Nephron (organoid): ENCODE measurements around the gene SELPLG.

Experiments
- H3K27ac Mint-ChIP-seq, 3 experiments: 2 replicates each; pipeline ENCODE4 v1.8.0; 2020; ENCODE audit warnings: mixed read lengths in 3 of 3, mild to moderate bottlenecking in 2 of 3, moderate library complexity in 1 of 3
- H3K27me3 Mint-ChIP-seq: 2 replicates; pipeline ENCODE4 v1.8.0; 2021; ENCODE audit warnings: low read depth, mild to moderate bottlenecking, moderate library complexity, mixed read lengths
- H3K36me3 Mint-ChIP-seq: 2 replicates; pipeline ENCODE4 v1.8.0; 2020; ENCODE audit warnings: low read depth, mixed read lengths
- H3K4me1 Mint-ChIP-seq: 2 replicates; pipeline ENCODE4 v1.8.0; 2020; ENCODE audit warnings: mixed read lengths
- H3K4me3 Mint-ChIP-seq, 3 experiments: 2 replicates each; pipeline ENCODE4 v1.8.0; 2020; ENCODE audit warnings: mild to moderate bottlenecking in 3 of 3, mixed read lengths in 3 of 3, moderate library complexity in 2 of 3
- H3K9me3 Mint-ChIP-seq: 2 replicates; pipeline ENCODE4 v1.8.0; 2020; ENCODE audit warnings: mixed read lengths
- CTCF ChIP-seq, 3 experiments: fragments of 200-600 bp; sonication (generic); IDR thresholded peaks; one replicate each; pipeline ENCODE4 v1.5.0; 2021; ENCODE audit warnings: antibody characterized with exemption in 3 of 3; ENCODE audit not compliant: unreplicated experiment in 3 of 3

The SELPLG gene

GRCh38 chr12:108589840-108590229 lies 43.9 kb downstream of the SELPLG start:
- peaks cover 47% of the 10 kb centered on the region for H3K4me1 Mint-ChIP-seq
- peak overlapping the region; percentile 98 for H3K27ac Mint-ChIP-seq
- TF ChIP-seq CTCF (IDR thresholded peaks at IDR 0.05; ENCODE audit: unreplicated experiment in 3 of 3) = no peak
- H3K9me3 Mint-ChIP-seq = no peaks in the 10 kb centered on the region
- no peaks in the 10 kb centered on the region for H3K36me3 Mint-ChIP-seq
- peak overlapping the region in 2 of 3 experiments; percentile 36 to 71 for H3K4me3 Mint-ChIP-seq
- H3K27me3 Mint-ChIP-seq = no peaks in the 10 kb centered on the region

GRCh38 chr12:108589028-108589839 lies 44.5 kb downstream of the SELPLG start:
- peak overlapping the region; percentile 49 to 71 (median 57) for H3K4me3 Mint-ChIP-seq
- TF ChIP-seq CTCF (IDR thresholded peaks at IDR 0.05; ENCODE audit: unreplicated experiment in 3 of 3) = no peak
- no peaks in the 10 kb centered on the region for H3K27me3 Mint-ChIP-seq
- H3K4me1 Mint-ChIP-seq = peaks cover 53% of the 10 kb centered on the region
- H3K36me3 Mint-ChIP-seq = no peaks in the 10 kb centered on the region
- H3K27ac Mint-ChIP-seq = peak overlapping the region; percentile 98
- H3K9me3 Mint-ChIP-seq = no peaks in the 10 kb centered on the region

GRCh38 chr12:108587826-108588225 lies 45.9 kb downstream of the SELPLG start:
- no peak for TF ChIP-seq CTCF (IDR thresholded peaks at IDR 0.05; ENCODE audit: unreplicated experiment in 3 of 3)
- Mint-ChIP-seq H3K36me3 (no peaks in the 10 kb centered on the region), H3K27me3 (no peaks in the 10 kb centered on the region), H3K4me3 (peak overlapping the region in 1 of 3 experiments; percentile 22), H3K4me1 (peaks cover 65% of the 10 kb centered on the region), H3K9me3 (no peaks in the 10 kb centered on the region), H3K27ac (peak overlapping the region; percentile 82 to 98 (median 98))

- Mint-ChIP-seq H3K4me1 (peaks cover 69% of the 10 kb centered on the region), H3K36me3 (no peaks in the 10 kb centered on the region), H3K4me3 (no peak overlapping the region), H3K9me3 (no peaks in the 10 kb centered on the region), H3K27me3 (no peaks in the 10 kb centered on the region), H3K27ac (peak overlapping the region; percentile 30 to 76 (median 45))
- no peak for TF ChIP-seq CTCF (IDR thresholded peaks at IDR 0.05; ENCODE audit: unreplicated experiment in 3 of 3)
Measured at GRCh38 chr12:108586306-108586705, 47.4 kb downstream of the SELPLG start.

- peaks cover 66% of the 10 kb centered on the region for H3K4me1 Mint-ChIP-seq
- no peaks in the 10 kb centered on the region for H3K27me3 Mint-ChIP-seq
- TF ChIP-seq CTCF (IDR thresholded peaks at IDR 0.05; ENCODE audit: unreplicated experiment in 3 of 3) = no peak
- no peaks in the 10 kb centered on the region for H3K36me3 Mint-ChIP-seq
- H3K9me3 Mint-ChIP-seq = no peaks in the 10 kb centered on the region
- peak overlapping the region; percentile 30 to 76 (median 45) for H3K27ac Mint-ChIP-seq
- H3K4me3 Mint-ChIP-seq = no peak overlapping the region
Measured at GRCh38 chr12:108585864-108586263, 47.8 kb downstream of the SELPLG start.
